ENCODE results near the gene SNHG17. TPM values are rescaled to one million over a fixed set of nuclear protein-coding genes. Genes with fewer than 3 reads are reported as not detected.

SNHG17 gene
- total and polyA plus RNA-seq, 9 of the 15 experiments (the other 6 are each of a cell fraction or from before 2014, with no cell fraction given), result 29.8 to 106 (median 57.7) TPM

- TF ChIP-seq ZNF830 (CRISPR knock-in tag; IDR thresholded peaks at IDR 0.05) (0 out of 2 replicates have a peak, but pooled peaks have one; percentile 19), SMARCB1 (IDR thresholded peaks at IDR 0.05; ENCODE audit: insufficient read length, low read depth) (no peak), HDAC6 (IDR thresholded peaks at IDR 0.05; ENCODE audit: low read depth, low read length) (no peak), TAL1 (IDR thresholded peaks at IDR 0.05) (no peak), ZNF668 (CRISPR knock-in tag; IDR thresholded peaks at IDR 0.05) (no peak), ZBTB49 (CRISPR knock-in tag; IDR thresholded peaks at IDR 0.05; ENCODE audit: borderline replicate concordance) (no peak), KLF16 (IDR thresholded peaks at IDR 0.05) (no peak), KDM1A (IDR thresholded peaks at IDR 0.05) (peak in 1 of 2 experiments; percentile 73; a peak in 3 of 4 replicates), ZNF644 (tag; IDR thresholded peaks at IDR 0.05; ENCODE audit: low read depth) (no peak), TRIM28 (IDR thresholded peaks at IDR 0.05) (no peak), GTF3C2 (IDR thresholded peaks at IDR 0.05; ENCODE audit: borderline replicate concordance, extremely low read depth, insufficient read length) (no peak), CC2D1A (IDR thresholded peaks at IDR 0.05) (no peak), ZNF695 (CRISPR knock-in tag; IDR thresholded peaks at IDR 0.05) (no peak), NELFE (IDR thresholded peaks at IDR 0.05; ENCODE audit: insufficient read depth, insufficient read length) (no peak), RBFOX2 (IDR thresholded peaks at IDR 0.05; ENCODE audit: low read depth, low read length) (no peak), SMARCA5 (IDR thresholded peaks at IDR 0.05) (0 out of 2 replicates have a peak, but pooled peaks have one; percentile 42), ZNF224 (CRISPR knock-in tag; IDR thresholded peaks at IDR 0.05) (no peak), SIX5 (IDR thresholded peaks at IDR 0.05; ENCODE audit: borderline replicate concordance in 1 of 2, insufficient read depth in 1 of 2, low read depth in 1 of 2, low read length in 2 of 2) (no peak), ZNF764 (CRISPR knock-in tag; IDR thresholded peaks at IDR 0.05; ENCODE audit: low read depth) (no peak), GTF2E2 (tag; IDR thresholded peaks at IDR 0.05) (no peak), VEZF1 (CRISPR knock-in tag; IDR thresholded peaks at IDR 0.05) (no peak), CBX3 (IDR thresholded peaks at IDR 0.05; ENCODE audit: borderline replicate concordance in 1 of 2, low read length in 2 of 2) (no peak)
- TF ChIP-seq, protein P1, sequence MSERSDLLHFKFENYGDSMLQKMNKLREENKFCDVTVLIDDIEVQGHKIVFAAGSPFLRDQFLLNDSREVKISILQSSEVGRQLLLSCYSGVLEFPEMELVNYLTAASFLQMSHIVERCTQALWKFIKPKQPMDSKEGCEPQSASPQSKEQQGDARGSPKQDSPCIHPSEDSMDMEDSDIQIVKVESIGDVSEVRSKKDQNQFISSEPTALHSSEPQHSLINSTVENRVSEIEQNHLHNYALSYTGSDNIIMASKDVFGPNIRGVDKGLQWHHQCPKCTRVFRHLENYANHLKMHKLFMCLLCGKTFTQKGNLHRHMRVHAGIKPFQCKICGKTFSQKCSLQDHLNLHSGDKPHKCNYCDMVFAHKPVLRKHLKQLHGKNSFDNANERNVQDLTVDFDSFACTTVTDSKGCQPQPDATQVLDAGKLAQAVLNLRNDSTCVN (CRISPR knock-in tag; IDR thresholded peaks at IDR 0.05), result no peak
Observed at GRCh38 chr20:38473367-38473795, 38.3 kb upstream of the SNHG17 start (continued).

Measured in K562 (cell line).